ENCODE results near the gene FMNL2.

GRCh38 chr2:152303951-152304350 lies 31.0 kb upstream of the FMNL2 start:
- TF ChIP-seq EGR1 (IDR thresholded peaks at IDR 0.05; ENCODE audit: low read depth) (no peak), ZNF274 (IDR thresholded peaks at IDR 0.05; ENCODE audit: low read depth, low read length) (no peak), CTCF (IDR thresholded peaks at IDR 0.05 in 2 of 3, conservative IDR thresholded peaks at IDR 0.05 in 1 of 3; ENCODE audit: borderline replicate concordance in 1 of 3, insufficient read depth in 1 of 3, low read depth in 2 of 3, low read length in 2 of 3) (no peak), ZFX (IDR thresholded peaks at IDR 0.05) (no peak), MAX (IDR thresholded peaks at IDR 0.05) (no peak), POLR2A (IDR thresholded peaks at IDR 0.05; ENCODE audit: borderline replicate concordance, extremely low read depth, insufficient read depth, insufficient read length) (no peak), ATF3 (IDR thresholded peaks at IDR 0.05) (no peak)

Measured in HCT116 (cell line).